HEK293 (cell line): Measurements from ENCODE around the gene APBA1.

Experiments used
- CTCF ChIA-PET: fragments of 350-600 bp; formaldehyde crosslinking; extraction: SDS; loops from one replicate; lab custom pipeline; 2021; ENCODE audit warnings: antibody characterized with exemption; lab: Yijun Ruan, JAX
- POLR2A ChIA-PET: fragments of 300-600 bp; formaldehyde crosslinking; extraction: SDS; loops from one replicate; lab custom pipeline; 2020; ENCODE audit warnings: antibody characterized with exemption, inconsistent platforms; lab: Yijun Ruan, JAX
- H3K27ac ChIP-seq: fragments of 200-500 bp; sonication (Bioruptor generic); 2 replicates; pipeline ENCODE4 v1.5.1; 2014; ENCODE audit warnings: low read depth, low read length, control low read depth, inconsistent platforms; ENCODE audit errors: extremely low read depth
- H3K36me3 ChIP-seq, 2 experiments: fragments of 200-500 bp in 1 of 2; sonication (Bioruptor generic) in 1 of 2; 1 replicate in 1 of 2; 2 replicates in 1 of 2; pipeline ENCODE4 v1.5.1; 2014 to 2017; ENCODE audit warnings: inconsistent platforms in 2 of 2, low read length in 2 of 2; ENCODE audit not compliant: control insufficient read depth in 2 of 2, insufficient read depth in 1 of 2
- H3K4me1 ChIP-seq: fragments of 200-500 bp; sonication (Bioruptor generic); 2 replicates; pipeline ENCODE4 v1.5.1; 2014; ENCODE audit warnings: mild to moderate bottlenecking, low read length, inconsistent platforms; ENCODE audit not compliant: control insufficient read depth, insufficient read depth
- H3K4me3 ChIP-seq: 2 replicates; pipeline ENCODE4 v1.5.1; 2011; ENCODE audit warnings: low read depth, mild to moderate bottlenecking, control low read depth, low read length, moderate library complexity
- H3K9me3 ChIP-seq: fragments of 200-500 bp; sonication (Bioruptor generic); 2 replicates; pipeline ENCODE4 v1.5.1; 2014; ENCODE audit warnings: low read depth, low read length, inconsistent platforms; ENCODE audit not compliant: control insufficient read depth, insufficient read depth
- KLF17 ChIP-seq: fragments of 450-650 bp; formaldehyde crosslinking; IDR thresholded peaks from 2 replicates; pipeline ENCODE4 v1.5.1; 2016; ENCODE audit warnings: missing biosample characterization, missing genetic modification characterization
- KLF9 ChIP-seq: fragments of 450-650 bp; formaldehyde crosslinking; IDR thresholded peaks from 2 replicates; pipeline ENCODE4 v1.5.1; 2016; ENCODE audit warnings: missing biosample characterization, missing genetic modification characterization, low read depth
- OVOL3 ChIP-seq: fragments of 450-650 bp; formaldehyde crosslinking; IDR thresholded peaks from 2 replicates; pipeline ENCODE4 v1.5.1; 2016; ENCODE audit warnings: missing biosample characterization, missing genetic modification characterization
- RBAK ChIP-seq: fragments of 450-650 bp; formaldehyde crosslinking; IDR thresholded peaks from 2 replicates; pipeline ENCODE4 v1.5.1; 2016; ENCODE audit warnings: missing biosample characterization, missing genetic modification characterization
- SP2 ChIP-seq: fragments of 450-650 bp; formaldehyde crosslinking; IDR thresholded peaks from 2 replicates; pipeline ENCODE4 v1.5.1; 2016; ENCODE audit warnings: missing biosample characterization, missing genetic modification characterization
- TSHZ1 ChIP-seq: fragments of 450-650 bp; formaldehyde crosslinking; IDR thresholded peaks from 2 replicates; pipeline ENCODE4 v1.5.1; 2016; ENCODE audit warnings: missing biosample characterization, missing genetic modification characterization, borderline replicate concordance
- WT1 ChIP-seq: fragments of 450-650 bp; formaldehyde crosslinking; IDR thresholded peaks from 2 replicates; pipeline ENCODE4 v1.5.1; 2016; ENCODE audit warnings: missing biosample characterization, missing genetic modification characterization
- ZFP37 ChIP-seq: fragments of 450-650 bp; formaldehyde crosslinking; IDR thresholded peaks from 2 replicates; pipeline ENCODE4 v1.5.1; 2016; ENCODE audit warnings: missing biosample characterization, missing genetic modification characterization
- ZNF112 ChIP-seq: fragments of 450-650 bp; formaldehyde crosslinking; IDR thresholded peaks from 2 replicates; pipeline ENCODE4 v1.5.0; 2017; ENCODE audit warnings: missing biosample characterization, missing genetic modification characterization
- ZNF239 ChIP-seq: fragments of 450-650 bp; formaldehyde crosslinking; IDR thresholded peaks from 2 replicates; pipeline ENCODE4 v1.5.1; 2016; ENCODE audit warnings: missing biosample characterization, missing genetic modification characterization
- ZNF354C ChIP-seq: fragments of 450-650 bp; formaldehyde crosslinking; IDR thresholded peaks from 2 replicates; pipeline ENCODE4 v1.5.1; 2016; ENCODE audit warnings: missing biosample characterization, missing genetic modification characterization, low read depth, borderline replicate concordance
- ZNF416 ChIP-seq: fragments of 450-650 bp; formaldehyde crosslinking; IDR thresholded peaks from 2 replicates; pipeline ENCODE4 v1.5.1; 2016; ENCODE audit warnings: missing biosample characterization, missing genetic modification characterization
- ZNF48 ChIP-seq: fragments of 450-650 bp; formaldehyde crosslinking; IDR thresholded peaks from 2 replicates; pipeline ENCODE4 v1.5.1; 2016; ENCODE audit warnings: missing biosample characterization, missing genetic modification characterization
- ZNF501 ChIP-seq: fragments of 450-650 bp; formaldehyde crosslinking; IDR thresholded peaks from 2 replicates; pipeline ENCODE4 v1.5.1; 2016; ENCODE audit warnings: missing biosample characterization, missing genetic modification characterization
- ZNF510 ChIP-seq: fragments of 450-650 bp; formaldehyde crosslinking; IDR thresholded peaks from 2 replicates; pipeline ENCODE4 v1.5.1; 2018; ENCODE audit warnings: mild to moderate bottlenecking, missing genetic modification characterization, missing biosample characterization; ENCODE audit not compliant: insufficient replicate concordance
- ZNF544 ChIP-seq: fragments of 450-650 bp; formaldehyde crosslinking; IDR thresholded peaks from 2 replicates; pipeline ENCODE4 v1.5.0; 2017; ENCODE audit warnings: missing biosample characterization, missing genetic modification characterization
- ZNF600 ChIP-seq: fragments of 450-650 bp; formaldehyde crosslinking; IDR thresholded peaks from 2 replicates; pipeline ENCODE4 v1.5.1; 2016; ENCODE audit warnings: missing biosample characterization, missing genetic modification characterization
- ZNF629 ChIP-seq: fragments of 450-650 bp; formaldehyde crosslinking; IDR thresholded peaks from 2 replicates; pipeline ENCODE4 v1.5.1; 2017; ENCODE audit warnings: missing biosample characterization, missing genetic modification characterization
- ZNF645 ChIP-seq: fragments of 450-650 bp; formaldehyde crosslinking; IDR thresholded peaks from 2 replicates; pipeline ENCODE4; 2016; ENCODE audit warnings: missing biosample characterization, missing genetic modification characterization
- ZNF76 ChIP-seq: fragments of 450-650 bp; formaldehyde crosslinking; IDR thresholded peaks from 2 replicates; pipeline ENCODE4; 2016; ENCODE audit warnings: low read depth, missing biosample characterization, missing genetic modification characterization, borderline replicate concordance
- ZNF776 ChIP-seq: fragments of 450-650 bp; formaldehyde crosslinking; IDR thresholded peaks from 2 replicates; pipeline ENCODE4 v1.5.0; 2017; ENCODE audit warnings: missing biosample characterization, missing genetic modification characterization, borderline replicate concordance
- TF ChIP-seq, protein P1 (sequence below): fragments of 450-650 bp; formaldehyde crosslinking; IDR thresholded peaks from 2 replicates; pipeline ENCODE4 v1.5.1; 2017; ENCODE audit warnings: missing biosample characterization, mild to moderate bottlenecking, missing genetic modification characterization, moderate library complexity
- TF ChIP-seq, protein P2 (sequence below): fragments of 450-650 bp; formaldehyde crosslinking; IDR thresholded peaks from 2 replicates; pipeline ENCODE4 v1.5.1; 2016; ENCODE audit warnings: missing biosample characterization, missing genetic modification characterization
- TF ChIP-seq, protein P3 (sequence below): fragments of 450-650 bp; formaldehyde crosslinking; IDR thresholded peaks from 2 replicates; pipeline ENCODE4 v1.5.0; 2017; ENCODE audit warnings: missing biosample characterization, missing genetic modification characterization, borderline replicate concordance

The APBA1 gene

GRCh38 chr9:69432623-69433022 lies 239.5 kb downstream of the APBA1 start (continued):
- TF ChIP-seq ZNF112 (tag by site-specific recombination) (no peak), ZNF76 (no peak), ZNF629 (tag by site-specific recombination) (no peak), OVOL3 (tag by site-specific recombination) (no peak), ZNF510 (no peak)
- TF ChIP-seq, protein P1, sequence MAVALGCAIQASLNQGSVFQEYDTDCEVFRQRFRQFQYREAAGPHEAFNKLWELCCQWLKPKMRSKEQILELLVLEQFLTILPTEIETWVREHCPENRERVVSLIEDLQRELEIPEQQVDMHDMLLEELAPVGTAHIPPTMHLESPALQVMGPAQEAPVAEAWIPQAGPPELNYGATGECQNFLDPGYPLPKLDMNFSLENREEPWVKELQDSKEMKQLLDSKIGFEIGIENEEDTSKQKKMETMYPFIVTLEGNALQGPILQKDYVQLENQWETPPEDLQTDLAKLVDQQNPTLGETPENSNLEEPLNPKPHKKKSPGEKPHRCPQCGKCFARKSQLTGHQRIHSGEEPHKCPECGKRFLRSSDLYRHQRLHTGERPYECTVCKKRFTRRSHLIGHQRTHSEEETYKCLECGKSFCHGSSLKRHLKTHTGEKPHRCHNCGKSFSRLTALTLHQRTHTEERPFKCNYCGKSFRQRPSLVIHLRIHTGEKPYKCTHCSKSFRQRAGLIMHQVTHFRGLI (tag by site-specific recombination) = no peak
- TF ChIP-seq, protein P2, sequence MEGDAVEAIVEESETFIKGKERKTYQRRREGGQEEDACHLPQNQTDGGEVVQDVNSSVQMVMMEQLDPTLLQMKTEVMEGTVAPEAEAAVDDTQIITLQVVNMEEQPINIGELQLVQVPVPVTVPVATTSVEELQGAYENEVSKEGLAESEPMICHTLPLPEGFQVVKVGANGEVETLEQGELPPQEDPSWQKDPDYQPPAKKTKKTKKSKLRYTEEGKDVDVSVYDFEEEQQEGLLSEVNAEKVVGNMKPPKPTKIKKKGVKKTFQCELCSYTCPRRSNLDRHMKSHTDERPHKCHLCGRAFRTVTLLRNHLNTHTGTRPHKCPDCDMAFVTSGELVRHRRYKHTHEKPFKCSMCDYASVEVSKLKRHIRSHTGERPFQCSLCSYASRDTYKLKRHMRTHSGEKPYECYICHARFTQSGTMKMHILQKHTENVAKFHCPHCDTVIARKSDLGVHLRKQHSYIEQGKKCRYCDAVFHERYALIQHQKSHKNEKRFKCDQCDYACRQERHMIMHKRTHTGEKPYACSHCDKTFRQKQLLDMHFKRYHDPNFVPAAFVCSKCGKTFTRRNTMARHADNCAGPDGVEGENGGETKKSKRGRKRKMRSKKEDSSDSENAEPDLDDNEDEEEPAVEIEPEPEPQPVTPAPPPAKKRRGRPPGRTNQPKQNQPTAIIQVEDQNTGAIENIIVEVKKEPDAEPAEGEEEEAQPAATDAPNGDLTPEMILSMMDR (tag by site-specific recombination) = no peak
- TF ChIP-seq, protein P3, sequence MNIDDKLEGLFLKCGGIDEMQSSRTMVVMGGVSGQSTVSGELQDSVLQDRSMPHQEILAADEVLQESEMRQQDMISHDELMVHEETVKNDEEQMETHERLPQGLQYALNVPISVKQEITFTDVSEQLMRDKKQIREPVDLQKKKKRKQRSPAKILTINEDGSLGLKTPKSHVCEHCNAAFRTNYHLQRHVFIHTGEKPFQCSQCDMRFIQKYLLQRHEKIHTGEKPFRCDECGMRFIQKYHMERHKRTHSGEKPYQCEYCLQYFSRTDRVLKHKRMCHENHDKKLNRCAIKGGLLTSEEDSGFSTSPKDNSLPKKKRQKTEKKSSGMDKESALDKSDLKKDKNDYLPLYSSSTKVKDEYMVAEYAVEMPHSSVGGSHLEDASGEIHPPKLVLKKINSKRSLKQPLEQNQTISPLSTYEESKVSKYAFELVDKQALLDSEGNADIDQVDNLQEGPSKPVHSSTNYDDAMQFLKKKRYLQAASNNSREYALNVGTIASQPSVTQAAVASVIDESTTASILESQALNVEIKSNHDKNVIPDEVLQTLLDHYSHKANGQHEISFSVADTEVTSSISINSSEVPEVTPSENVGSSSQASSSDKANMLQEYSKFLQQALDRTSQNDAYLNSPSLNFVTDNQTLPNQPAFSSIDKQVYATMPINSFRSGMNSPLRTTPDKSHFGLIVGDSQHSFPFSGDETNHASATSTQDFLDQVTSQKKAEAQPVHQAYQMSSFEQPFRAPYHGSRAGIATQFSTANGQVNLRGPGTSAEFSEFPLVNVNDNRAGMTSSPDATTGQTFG (tag by site-specific recombination) = no peak

DNA sequence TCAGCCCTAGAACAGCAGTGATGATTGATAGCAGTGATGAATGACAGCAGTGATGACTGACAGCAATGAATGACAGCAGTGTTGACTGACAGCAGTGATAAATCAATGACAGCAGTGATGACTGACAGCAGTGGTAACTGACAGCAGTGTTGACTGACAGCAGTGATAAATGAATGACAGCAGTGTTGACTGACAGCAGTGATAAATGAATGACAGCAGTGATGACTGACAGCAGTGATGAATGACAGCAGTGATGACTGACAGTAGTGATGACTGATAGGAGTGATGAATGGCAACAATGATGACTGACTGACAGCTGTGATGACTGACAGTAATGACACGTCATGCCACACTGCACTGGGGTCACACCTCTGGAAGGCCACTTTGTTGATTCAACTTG lies 240.4 kb downstream of the APBA1 start:
- Histone ChIP-seq H3K36me3 (no peaks in the 10 kb centered on the region), H3K4me3 (no peak overlapping the region), H3K27ac (no peak overlapping the region), H3K4me1 (no peaks in the 10 kb centered on the region), H3K9me3 (no peaks in the 10 kb centered on the region)
- POLR2A ChIA-PET = no interaction called here
- CTCF ChIA-PET = interaction anchor here (0.9 kb wide), 1 partner anchor 115 kb away, joined by 3 read pairs; no protein-coding TSS in a partner anchor
- TF ChIP-seq ZNF600 (tag by site-specific recombination) = no peak
- TF ChIP-seq ZNF645 (tag by site-specific recombination) = no peak
- no peak for TF ChIP-seq ZNF544
- TF ChIP-seq ZNF239 (tag by site-specific recombination) = no peak
- TF ChIP-seq ZNF416 (tag by site-specific recombination) = no peak
- no peak for TF ChIP-seq ZNF354C (tag by site-specific recombination)
- TF ChIP-seq ZNF112 (tag by site-specific recombination) = no peak
- TF ChIP-seq SP2 (tag by site-specific recombination) = peak; percentile 43
- no peak for TF ChIP-seq ZNF501
- TF ChIP-seq WT1 = no peak
- TF ChIP-seq ZNF776 = no peak
- TF ChIP-seq ZFP37 (tag by site-specific recombination) = no peak
- TF ChIP-seq RBAK (tag by site-specific recombination) = no peak
- TF ChIP-seq TSHZ1 (tag by site-specific recombination) = peak; percentile 91; the same call in 1 of the 2 replicates
- no peak for TF ChIP-seq ZNF48 (tag by site-specific recombination)
- no peak for TF ChIP-seq KLF17
- no peak for TF ChIP-seq KLF9 (tag by site-specific recombination)
